ENCODE measurements around the gene RNF207. TPM values are rescaled to one million over a fixed set of nuclear protein-coding genes. Genes with fewer than 3 reads are reported as not detected.

The RNF207 gene
- total and polyA plus RNA-seq, 4 donors = 3.3 to 13.7 (median 5.8) TPM

- H3K9ac ChIP-seq (ENCODE audit: low read depth in 1 of 2, low read length in 2 of 2) = no peak overlapping the region
- no peak overlapping the region for H3K27ac ChIP-seq (ENCODE audit: low read depth in 1 of 2, low read length in 2 of 2)
- WGBS = 6% methylated on average over 30 of the region's 30 CpGs
- no peaks in the 10 kb centered on the region for H3K9me3 ChIP-seq (ENCODE audit: control insufficient read depth in 4 of 4, low read length in 3 of 4)
- no peaks in the 10 kb centered on the region for H3K36me3 ChIP-seq (ENCODE audit: control insufficient read depth in 4 of 4, insufficient read depth in 3 of 4, low read depth in 1 of 4, low read length in 3 of 4)
- DNase-seq (ENCODE audit: low spot score) = peak; percentile 84
- no peak overlapping the region for H3K4me3 ChIP-seq (ENCODE audit: low read depth in 1 of 3, low read length in 3 of 3)
- peaks cover 0 to 33% (median 15%) of the 10 kb centered on the region in 4 donors for H3K4me1 ChIP-seq (ENCODE audit: control insufficient read depth in 4 of 4, insufficient read depth in 4 of 4, low read length in 3 of 4)
- H3K27me3 ChIP-seq (ENCODE audit: control insufficient read depth in 4 of 4, insufficient read depth in 4 of 4, low read length in 3 of 4) = peaks cover 4 to 12% (median 6%) of the 10 kb centered on the region in 4 donors
- TF ChIP-seq RAD21 (IDR thresholded peaks at IDR 0.05) (peak; percentile 89 to 96), CTCF (IDR thresholded peaks at IDR 0.05; ENCODE audit: low read depth, low read length, missing input control) (peak; percentile 95), REST (IDR thresholded peaks at IDR 0.05) (peak; percentile 85), NR2F2 (IDR thresholded peaks at IDR 0.05) (no peak)
Measured at GRCh38 chr1:6246497-6247467, 40.9 kb downstream of the RNF207 start.

- no peaks in the 10 kb centered on the region for H3K36me3 ChIP-seq (ENCODE audit: control insufficient read depth in 4 of 4, insufficient read depth in 3 of 4, low read depth in 1 of 4, low read length in 3 of 4)
- H3K27ac ChIP-seq (ENCODE audit: low read depth in 1 of 2, low read length in 2 of 2) = no peak overlapping the region
- no peak for DNase-seq (ENCODE audit: low spot score)
- H3K9me3 ChIP-seq (ENCODE audit: control insufficient read depth in 4 of 4, low read length in 3 of 4) = no peaks in the 10 kb centered on the region
- WGBS = 62% methylated on average over 5 of the region's 5 CpGs
- peaks cover 0 to 33% (median 12%) of the 10 kb centered on the region in 4 donors for H3K4me1 ChIP-seq (ENCODE audit: control insufficient read depth in 4 of 4, insufficient read depth in 4 of 4, low read length in 3 of 4)
- TF ChIP-seq FOXA2 (IDR thresholded peaks at IDR 0.05) = no peak
- peaks cover 2 to 12% (median 6%) of the 10 kb centered on the region in 4 donors for H3K27me3 ChIP-seq (ENCODE audit: control insufficient read depth in 4 of 4, insufficient read depth in 4 of 4, low read length in 3 of 4)
- H3K9ac ChIP-seq (ENCODE audit: low read depth in 1 of 2, low read length in 2 of 2) = no peak overlapping the region
- no peak overlapping the region for H3K4me3 ChIP-seq (ENCODE audit: low read depth in 1 of 3, low read length in 3 of 3)
Measured at GRCh38 chr1:6247651-6248050, 41.7 kb downstream of the RNF207 start.

GRCh38 chr1:6248161-6248776, 42.4 kb downstream of the RNF207 start:
- no peak for DNase-seq (ENCODE audit: low spot score)
- peaks cover 2 to 12% (median 4%) of the 10 kb centered on the region in 4 donors for H3K27me3 ChIP-seq (ENCODE audit: control insufficient read depth in 4 of 4, insufficient read depth in 4 of 4, low read length in 3 of 4)
- no peaks in the 10 kb centered on the region for H3K36me3 ChIP-seq (ENCODE audit: control insufficient read depth in 4 of 4, insufficient read depth in 3 of 4, low read depth in 1 of 4, low read length in 3 of 4)
- no peak overlapping the region for H3K27ac ChIP-seq (ENCODE audit: low read depth in 1 of 2, low read length in 2 of 2)
- H3K9me3 ChIP-seq (ENCODE audit: control insufficient read depth in 4 of 4, low read length in 3 of 4) = no peaks in the 10 kb centered on the region
- H3K4me3 ChIP-seq (ENCODE audit: low read depth in 1 of 3, low read length in 3 of 3) = no peak overlapping the region
- H3K4me1 ChIP-seq (ENCODE audit: control insufficient read depth in 4 of 4, insufficient read depth in 4 of 4, low read length in 3 of 4) = peaks cover 0 to 33% (median 12%) of the 10 kb centered on the region in 4 donors
- H3K9ac ChIP-seq (ENCODE audit: low read depth in 1 of 2, low read length in 2 of 2) = no peak overlapping the region
- 82% methylated on average over 14 of the region's 14 CpGs for WGBS
- no peak for TF ChIP-seq GABPA (IDR thresholded peaks at IDR 0.05 in 1 of 2, conservative IDR thresholded peaks at IDR 0.05 in 1 of 2)
- TF ChIP-seq YY1 (IDR thresholded peaks at IDR 0.05) = no peak
- no peak for TF ChIP-seq SP1 (IDR thresholded peaks at IDR 0.05)
- no peak for TF ChIP-seq RAD21 (IDR thresholded peaks at IDR 0.05)
- no peak for TF ChIP-seq TAF1 (conservative IDR thresholded peaks at IDR 0.05)
- no peak for TF ChIP-seq MAX (IDR thresholded peaks at IDR 0.05)
- no peak for TF ChIP-seq FOXA2 (IDR thresholded peaks at IDR 0.05)
- no peak for TF ChIP-seq CTCF (IDR thresholded peaks at IDR 0.05; ENCODE audit: low read depth, low read length, missing input control)
- no peak for TF ChIP-seq NR2F2 (IDR thresholded peaks at IDR 0.05)
- no peak for TF ChIP-seq RXRA (IDR thresholded peaks at IDR 0.05)
- TF ChIP-seq REST (IDR thresholded peaks at IDR 0.05) = no peak
